T-helper 22 cell (primary cell): ENCODE measurements around the gene ATP8A2.
A peak's percentile ranks its signal among the peaks of the same experiment; 100 is the strongest.

ENCODE experiments used
- DNase-seq: peaks from one replicate; pipeline ENCODE4 v3.0.0-alpha.2; 2020; ENCODE audit warnings: low read depth

Gene ATP8A2

GRCh38 chr13:25885418-25885817 is 513.6 kb downstream of the ATP8A2 start:
- no peak for DNase-seq

- DNase-seq, result no peak
These were observed 514.9 kb downstream of the ATP8A2 start for GRCh38 chr13:25886438-25887214.

- no peak for DNase-seq
These were observed 516.3 kb downstream of the ATP8A2 start for GRCh38 chr13:25887962-25888655.

- no peak for DNase-seq
These were observed 519.0 kb downstream of the ATP8A2 start for GRCh38 chr13:25890671-25891212.

GRCh38 chr13:25898991-25899390 is 527.2 kb downstream of the ATP8A2 start:
- no peak for DNase-seq

- DNase-seq, result no peak
These were observed 527.7 kb downstream of the ATP8A2 start for GRCh38 chr13:25899464-25899863.

GRCh38 chr13:25899952-25900351 is 528.2 kb downstream of the ATP8A2 start:
- DNase-seq, result no peak

GRCh38 chr13:25901460-25902376 is 529.9 kb downstream of the ATP8A2 start:
- peak; percentile 29 for DNase-seq

- DNase-seq, result no peak
These were observed 530.7 kb downstream of the ATP8A2 start for GRCh38 chr13:25902455-25902854.

GRCh38 chr13:25902891-25903341 is 531.1 kb downstream of the ATP8A2 start:
- DNase-seq, result no peak

GRCh38 chr13:25904830-25905229 is 533.1 kb downstream of the ATP8A2 start:
- no peak for DNase-seq

- no peak for DNase-seq
These were observed 533.8 kb downstream of the ATP8A2 start for GRCh38 chr13:25905611-25906010.

- DNase-seq, result no peak
These were observed 534.5 kb downstream of the ATP8A2 start for GRCh38 chr13:25906191-25906661.

GRCh38 chr13:25908366-25908765 is 536.6 kb downstream of the ATP8A2 start:
- no peak for DNase-seq

GRCh38 chr13:25910243-25910642 is 538.5 kb downstream of the ATP8A2 start:
- DNase-seq, result no peak

- no peak for DNase-seq
These were observed 539.2 kb downstream of the ATP8A2 start for GRCh38 chr13:25910991-25911419.

- no peak for DNase-seq
These were observed 541.2 kb downstream of the ATP8A2 start for GRCh38 chr13:25912961-25913360.

- DNase-seq, result no peak
These were observed 544.2 kb downstream of the ATP8A2 start for GRCh38 chr13:25915840-25916518.

GRCh38 chr13:25920277-25920676 is 548.5 kb downstream of the ATP8A2 start:
- no peak for DNase-seq

- no peak for DNase-seq
These were observed 549.2 kb downstream of the ATP8A2 start for GRCh38 chr13:25920931-25921330.

- DNase-seq, result no peak
These were observed 550.6 kb downstream of the ATP8A2 start for GRCh38 chr13:25922376-25922775.
